HG03060 (cell line): ENCODE data around the gene TMEM132C.

Experiments
- ATAC-seq: cut with Tn5 transposase; IDR thresholded peaks from one replicate; pipeline ENCODE4 v1.9.1; 2021; ENCODE audit warnings: low read depth, moderate number of reproducible peaks; ENCODE audit not compliant: unreplicated experiment

Gene TMEM132C

GRCh38 chr12:128745772-128746689 lies 479.1 kb downstream of the TMEM132C start:
- ATAC-seq, result no peak

GRCh38 chr12:128747441-128747840 lies 480.5 kb downstream of the TMEM132C start:
- ATAC-seq, result no peak

GRCh38 chr12:128752386-128752785 lies 485.4 kb downstream of the TMEM132C start:
- ATAC-seq, result no peak

GRCh38 chr12:128753438-128753837 lies 486.5 kb downstream of the TMEM132C start:
- ATAC-seq, result no peak

GRCh38 chr12:128754275-128754674 lies 487.3 kb downstream of the TMEM132C start:
- ATAC-seq, result no peak

- ATAC-seq, result no peak
These were observed 488.6 kb downstream of the TMEM132C start for GRCh38 chr12:128755566-128755965.
